Measurements from ENCODE around the gene MECP2. TPM values are rescaled to one million over a fixed set of nuclear protein-coding genes. Genes with fewer than 3 reads are reported as not detected.

Gene MECP2
- total RNA-seq, 2 experiments from 2014 or later, result 63.7 to 65.1 TPM

DNA sequence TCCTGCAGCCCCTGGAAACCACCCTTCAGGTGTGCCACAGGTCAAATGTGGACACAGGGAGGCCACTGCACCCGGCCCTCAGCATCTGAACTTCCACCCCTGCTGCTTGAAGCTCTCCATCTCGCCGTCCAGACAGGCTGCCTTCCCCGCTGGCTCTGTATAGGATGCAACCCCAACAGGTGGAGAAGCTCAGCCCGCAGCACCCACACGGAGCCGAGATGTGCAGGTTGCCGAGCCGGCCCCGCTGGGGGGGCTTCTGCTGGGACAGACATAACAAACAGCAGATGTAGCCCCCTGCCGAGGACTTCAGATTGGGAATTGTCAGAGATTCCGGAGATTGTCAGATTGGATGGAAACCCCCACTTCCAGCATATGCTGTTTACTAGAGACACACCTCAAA lies 104.4 kb downstream of the MECP2 start:
- no peaks in the 10 kb centered on the region for H3K9me3 Mint-ChIP-seq
- CTCF ChIA-PET, result interaction anchor here (0.9 kb wide), 1 partner anchor 21 kb away, joined by 3 read pairs; no protein-coding TSS in a partner anchor
- no peak overlapping the region for H3K27ac Mint-ChIP-seq
- no peaks in the 10 kb centered on the region for H3K27me3 Mint-ChIP-seq
- DNase-seq (no peak), ATAC-seq (no peak)
- TF ChIP-seq, protein P1, sequence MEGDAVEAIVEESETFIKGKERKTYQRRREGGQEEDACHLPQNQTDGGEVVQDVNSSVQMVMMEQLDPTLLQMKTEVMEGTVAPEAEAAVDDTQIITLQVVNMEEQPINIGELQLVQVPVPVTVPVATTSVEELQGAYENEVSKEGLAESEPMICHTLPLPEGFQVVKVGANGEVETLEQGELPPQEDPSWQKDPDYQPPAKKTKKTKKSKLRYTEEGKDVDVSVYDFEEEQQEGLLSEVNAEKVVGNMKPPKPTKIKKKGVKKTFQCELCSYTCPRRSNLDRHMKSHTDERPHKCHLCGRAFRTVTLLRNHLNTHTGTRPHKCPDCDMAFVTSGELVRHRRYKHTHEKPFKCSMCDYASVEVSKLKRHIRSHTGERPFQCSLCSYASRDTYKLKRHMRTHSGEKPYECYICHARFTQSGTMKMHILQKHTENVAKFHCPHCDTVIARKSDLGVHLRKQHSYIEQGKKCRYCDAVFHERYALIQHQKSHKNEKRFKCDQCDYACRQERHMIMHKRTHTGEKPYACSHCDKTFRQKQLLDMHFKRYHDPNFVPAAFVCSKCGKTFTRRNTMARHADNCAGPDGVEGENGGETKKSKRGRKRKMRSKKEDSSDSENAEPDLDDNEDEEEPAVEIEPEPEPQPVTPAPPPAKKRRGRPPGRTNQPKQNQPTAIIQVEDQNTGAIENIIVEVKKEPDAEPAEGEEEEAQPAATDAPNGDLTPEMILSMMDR (IDR thresholded peaks at IDR 0.05), result no peak
- peaks cover 21% of the 10 kb centered on the region for H3K4me1 Mint-ChIP-seq (ENCODE audit: low read depth)
- no peak overlapping the region for H3K4me3 Mint-ChIP-seq
- intact Hi-C loops (cut with micrococcal nuclease), result no loop called here
- POLR2A ChIA-PET, result no interaction called here
- H3K36me3 Mint-ChIP-seq (ENCODE audit: low read depth), result no peaks in the 10 kb centered on the region

- Mint-ChIP-seq H3K4me3 (no peak overlapping the region), H3K4me1 (ENCODE audit: low read depth) (peaks cover 21% of the 10 kb centered on the region), H3K36me3 (ENCODE audit: low read depth) (no peaks in the 10 kb centered on the region), H3K9me3 (no peaks in the 10 kb centered on the region), H3K27me3 (no peaks in the 10 kb centered on the region), H3K27ac (no peak overlapping the region)
- no peak for ATAC-seq
- DNase-seq, result no peak
- CTCF ChIA-PET, result no interaction called here
- intact Hi-C loops (cut with micrococcal nuclease), result no loop called here
- TF ChIP-seq, protein P1 (IDR thresholded peaks at IDR 0.05), result no peak
- POLR2A ChIA-PET, result no interaction called here
Observed at GRCh38 chrX:153992180-153992579, 105.3 kb downstream of the MECP2 start.

DNA sequence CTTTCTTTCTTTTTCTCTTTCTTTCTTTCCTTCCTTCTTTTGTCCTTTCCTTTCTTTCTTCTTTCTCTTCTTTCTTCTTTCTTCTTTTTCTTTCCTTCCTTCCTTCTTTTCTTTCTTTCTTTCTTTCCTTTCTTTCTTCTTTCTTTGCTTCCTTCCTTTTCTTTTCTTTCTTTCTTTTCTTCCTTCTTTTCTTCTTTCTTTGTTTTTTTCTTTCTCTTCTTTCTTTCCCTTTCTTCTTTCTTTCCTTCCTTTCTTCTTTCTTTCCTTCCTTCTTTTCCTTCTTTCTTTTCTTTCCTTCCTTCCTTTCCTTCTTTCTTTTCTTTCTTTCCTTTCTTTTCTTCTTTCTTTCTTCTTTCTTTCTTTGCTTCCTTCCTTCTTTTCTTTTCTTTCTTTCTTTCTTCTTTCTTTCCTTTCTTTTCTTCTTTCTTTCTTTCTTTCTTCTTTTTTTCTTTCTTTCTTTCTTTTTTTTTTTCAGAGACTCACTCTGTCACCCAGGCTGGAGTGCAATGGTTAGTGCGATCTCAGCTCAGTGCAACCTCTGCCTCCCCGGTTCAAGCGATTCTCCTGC lies 106.4 kb downstream of the MECP2 start:
- POLR2A ChIA-PET, result no interaction called here
- CTCF ChIA-PET, result no interaction called here
- Mint-ChIP-seq H3K27ac (peak overlapping the region; percentile 71), H3K27me3 (no peaks in the 10 kb centered on the region), H3K9me3 (no peaks in the 10 kb centered on the region), H3K4me1 (ENCODE audit: low read depth) (peaks cover 21% of the 10 kb centered on the region), H3K36me3 (ENCODE audit: low read depth) (no peaks in the 10 kb centered on the region), H3K4me3 (no peak overlapping the region)
- ATAC-seq, result no peak
- TF ChIP-seq, protein P1 (IDR thresholded peaks at IDR 0.05), result peak; percentile 28
- intact Hi-C loops (cut with micrococcal nuclease), result no loop called here
- DNase-seq, result no peak

- Mint-ChIP-seq H3K36me3 (ENCODE audit: low read depth) (no peaks in the 10 kb centered on the region), H3K4me3 (peak overlapping the region; percentile 42), H3K4me1 (ENCODE audit: low read depth) (peaks cover 21% of the 10 kb centered on the region), H3K9me3 (no peaks in the 10 kb centered on the region), H3K27ac (peak overlapping the region; percentile 83), H3K27me3 (no peaks in the 10 kb centered on the region)
- ChIA-PET CTCF (interaction anchor here (1.1 to 1.2 kb wide), 2 partner anchors 9 to 23 kb away, joined by 3 to 4 read pairs; no protein-coding TSS in a partner anchor), POLR2A (interaction anchor here (1.1 to 1.4 kb wide), 3 partner anchors 16 to 21 kb away, joined by 3 to 8 read pairs (median 4); partner anchors contain the start of gene HCFC1)
- peak; percentile 46 for ATAC-seq
- intact Hi-C loops (cut with micrococcal nuclease), result no loop called here
- peak; percentile 65 for DNase-seq
- TF ChIP-seq, protein P1 (IDR thresholded peaks at IDR 0.05), result no peak
Observed at GRCh38 chrX:153989973-153990655, 107.4 kb downstream of the MECP2 start.

- H3K27me3 Mint-ChIP-seq, result no peaks in the 10 kb centered on the region
- peak overlapping the region; percentile 46 for H3K27ac Mint-ChIP-seq
- no peaks in the 10 kb centered on the region for H3K9me3 Mint-ChIP-seq
- intact Hi-C loops (cut with micrococcal nuclease), result no loop called here
- ATAC-seq (no peak), DNase-seq (no peak)
- peaks cover 2% of the 10 kb centered on the region for H3K36me3 Mint-ChIP-seq (ENCODE audit: low read depth)
- TF ChIP-seq, protein P1 (IDR thresholded peaks at IDR 0.05), result no peak
- CTCF ChIA-PET, result no interaction called here
- peaks cover 33% of the 10 kb centered on the region for H3K4me1 Mint-ChIP-seq (ENCODE audit: low read depth)
- no peak overlapping the region for H3K4me3 Mint-ChIP-seq
- POLR2A ChIA-PET, result interaction anchor here (1.6 kb wide), 1 partner anchor 16 kb away, joined by 3 read pairs; the partner anchor contains the start of gene TMEM187
Observed at GRCh38 chrX:153988493-153988892, 109.0 kb downstream of the MECP2 start.
